Cortex of kidney (tissue), 1 donor: ENCODE data around the gene ZRANB3.
"Not testable (repeated sequence)": the region's sequence is repeated elsewhere in the genome, so short reads cannot be mapped to it uniquely, and the experiment has no call there.

Source experiments
- DNase-seq: peaks from one replicate; lab custom pipeline; 2025; lab: John Stamatoyannopoulos, UW

Gene ZRANB3

DNA sequence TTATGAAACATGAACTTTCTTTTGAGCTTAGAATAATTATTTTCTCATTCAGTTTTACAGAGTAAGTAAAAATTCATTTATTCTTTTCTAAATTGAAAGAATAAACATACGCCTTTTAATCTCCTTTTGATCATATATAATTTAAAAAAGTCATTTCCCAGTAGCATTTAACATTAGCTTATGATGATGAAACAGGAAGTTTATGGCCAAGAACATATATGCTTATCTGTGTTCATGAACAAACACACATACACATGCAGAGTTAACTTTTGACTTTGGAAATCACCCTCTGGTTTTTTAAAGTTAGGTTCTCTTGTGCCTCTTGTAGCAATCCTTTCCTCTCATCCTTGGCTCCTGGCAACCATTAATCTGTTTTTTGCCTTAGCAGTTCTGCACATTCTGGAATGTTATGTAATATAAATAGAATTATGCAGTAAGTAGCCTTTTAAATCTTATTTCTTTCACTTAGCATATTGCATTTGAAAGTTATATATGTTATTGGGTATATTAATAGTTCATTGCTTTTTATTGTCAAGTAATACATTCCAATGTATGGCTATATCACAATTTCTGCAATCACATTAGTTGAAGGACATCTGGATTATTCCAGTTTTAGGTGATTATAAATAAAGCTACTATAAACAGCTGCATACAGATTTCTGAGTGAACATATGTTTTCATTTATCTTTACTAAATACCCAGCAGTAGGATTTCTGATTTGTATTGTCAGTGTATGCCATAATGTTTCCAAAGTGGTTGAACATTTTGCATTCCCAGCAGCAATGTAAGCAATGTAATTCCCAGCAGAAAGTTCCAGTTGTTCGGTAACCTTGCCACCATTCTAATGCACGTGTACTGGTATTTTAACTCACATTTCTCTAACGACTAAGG lies 210.3 kb downstream of the ZRANB3 start:
- DNase-seq = no peak

DNA sequence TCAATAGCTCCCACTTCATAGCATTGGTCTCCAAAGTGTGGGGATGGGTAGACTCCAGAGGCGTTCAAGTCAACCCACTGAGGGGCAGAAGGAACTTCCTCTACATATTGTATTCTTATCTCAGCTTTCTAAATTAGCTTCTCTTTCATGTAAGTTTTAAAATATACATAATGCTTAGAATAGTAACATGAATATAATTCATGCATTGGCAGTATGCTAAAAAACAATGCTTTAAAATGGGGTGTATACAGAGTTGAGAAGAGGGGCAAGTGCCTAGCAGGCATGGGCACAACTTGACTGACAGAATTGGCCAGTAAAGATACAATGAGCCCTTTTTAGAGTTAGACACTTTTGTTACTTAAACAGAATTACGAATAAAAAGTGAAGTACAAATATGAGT lies 212.2 kb downstream of the ZRANB3 start:
- DNase-seq = no peak

DNA sequence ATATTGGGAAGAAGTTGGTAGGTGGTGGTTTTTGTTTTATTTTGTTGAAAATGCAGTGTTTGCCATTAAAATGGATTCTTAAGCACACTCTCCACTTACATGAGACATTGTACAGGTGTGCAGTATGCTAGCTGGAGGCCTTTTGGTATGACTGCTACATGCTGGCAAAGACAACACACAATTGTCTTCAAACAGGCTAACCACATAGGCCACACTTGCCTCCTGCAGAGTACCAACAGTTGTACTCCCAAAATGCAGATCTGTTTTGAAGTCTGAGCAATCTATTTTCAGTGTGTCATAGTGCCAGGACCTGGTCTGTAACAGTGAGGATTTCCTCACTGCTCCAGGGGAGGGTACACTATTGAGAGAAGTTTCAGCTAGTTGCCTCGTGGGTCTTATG lies 213.6 kb downstream of the ZRANB3 start:
- no peak for DNase-seq

DNA sequence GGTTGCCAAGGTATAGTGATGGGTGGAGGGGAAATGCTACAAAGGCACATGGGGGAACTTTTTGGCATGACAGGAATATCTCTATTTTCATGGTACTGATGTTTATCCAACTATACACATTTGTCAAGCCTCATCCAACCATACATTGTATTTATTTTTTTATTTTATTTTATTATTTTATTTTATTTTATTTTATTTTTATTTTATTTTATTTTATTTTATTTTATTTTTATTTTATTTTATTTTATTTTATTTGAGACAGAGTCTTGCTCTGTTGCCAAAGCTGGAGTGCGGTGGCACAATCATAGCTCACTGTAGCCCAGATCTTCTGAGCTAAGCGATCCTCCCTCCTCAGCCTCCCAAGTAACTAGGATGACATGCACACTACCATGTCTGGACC lies 219.1 kb downstream of the ZRANB3 start:
- no peak for DNase-seq

DNA sequence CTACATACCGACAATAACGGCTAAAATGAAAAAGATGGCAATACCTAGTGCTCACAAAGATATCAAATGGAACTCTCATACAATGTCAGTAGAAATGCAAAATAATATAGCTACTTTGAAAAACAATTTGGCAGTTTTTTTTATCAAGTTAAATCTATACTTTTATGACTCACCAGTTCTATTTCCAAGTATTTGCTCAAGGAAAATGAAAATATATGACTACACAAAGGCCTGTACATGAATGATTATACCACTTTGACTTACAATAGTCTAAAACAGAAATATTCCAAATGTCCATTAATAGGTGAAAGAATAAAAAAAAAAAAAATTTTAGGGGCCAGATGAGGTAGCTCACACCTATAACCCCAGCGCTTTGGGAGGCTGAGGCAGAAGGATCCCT lies 219.8 kb downstream of the ZRANB3 start:
- DNase-seq = no peak

DNA sequence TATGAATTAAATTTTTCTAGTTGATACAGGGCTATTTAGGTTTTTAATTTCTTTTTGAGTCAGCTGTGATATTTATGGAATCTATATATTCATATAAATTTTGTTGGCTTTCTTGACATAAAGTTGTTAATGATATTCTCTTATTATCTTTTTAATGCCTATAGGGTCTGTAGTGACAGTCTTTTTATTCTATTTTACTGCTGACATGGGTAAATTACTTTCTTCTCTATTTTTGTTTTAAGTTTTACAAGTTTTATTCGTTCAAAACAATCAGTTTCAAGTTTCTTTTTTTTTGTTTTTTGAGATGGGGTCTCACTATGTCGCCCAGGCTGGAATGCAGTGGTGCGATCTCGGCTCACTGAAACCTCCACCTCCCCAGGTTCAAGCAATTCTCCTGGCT lies 226.3 kb downstream of the ZRANB3 start:
- no peak for DNase-seq

DNA sequence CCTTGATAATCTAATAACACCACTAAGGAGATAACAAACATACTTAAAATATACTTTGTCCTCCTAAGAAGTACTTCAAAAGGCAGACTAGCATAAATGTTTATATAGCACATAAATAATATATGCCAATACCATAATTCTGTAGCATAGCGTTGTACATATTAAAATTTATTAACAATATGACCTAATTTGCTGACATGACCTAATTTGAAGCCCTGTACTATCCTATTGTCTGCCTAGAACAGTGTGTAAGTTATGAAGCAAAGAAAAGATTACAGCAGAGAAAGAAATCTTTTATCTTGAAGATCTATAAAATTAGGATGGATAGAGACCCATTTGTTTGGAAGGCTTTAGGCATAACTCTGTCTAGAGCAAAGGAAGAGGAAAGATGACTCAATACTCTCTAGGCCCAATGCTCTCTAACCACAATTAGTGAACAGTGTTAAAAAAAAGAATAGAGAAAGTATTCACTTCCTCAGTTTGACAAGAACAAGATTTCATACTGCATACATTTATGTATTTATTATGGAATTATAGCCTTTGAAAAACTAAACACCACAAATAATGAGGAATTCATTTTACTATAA lies 231.3 kb downstream of the ZRANB3 start:
- DNase-seq = no peak

DNA sequence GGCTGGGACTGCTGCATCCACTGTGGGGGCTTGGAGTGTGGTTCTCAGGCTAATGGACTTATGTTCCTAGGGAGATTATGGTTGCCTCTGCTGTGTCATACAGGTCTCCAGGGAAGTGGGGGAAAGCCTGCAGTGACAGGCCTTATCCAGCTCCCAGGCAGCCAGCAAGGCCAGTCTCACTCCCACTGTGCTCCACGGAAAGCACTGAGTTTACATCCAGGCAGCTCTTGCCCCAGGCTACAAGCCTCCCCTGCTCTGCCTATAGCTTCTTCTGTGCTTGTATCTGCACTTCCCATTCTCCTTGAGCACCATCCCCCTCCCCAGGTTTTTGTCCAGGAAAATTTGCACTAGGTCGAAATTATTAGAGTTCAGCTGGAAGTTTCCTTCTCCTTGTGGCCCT lies 231.9 kb downstream of the ZRANB3 start:
- DNase-seq = no peak

DNA sequence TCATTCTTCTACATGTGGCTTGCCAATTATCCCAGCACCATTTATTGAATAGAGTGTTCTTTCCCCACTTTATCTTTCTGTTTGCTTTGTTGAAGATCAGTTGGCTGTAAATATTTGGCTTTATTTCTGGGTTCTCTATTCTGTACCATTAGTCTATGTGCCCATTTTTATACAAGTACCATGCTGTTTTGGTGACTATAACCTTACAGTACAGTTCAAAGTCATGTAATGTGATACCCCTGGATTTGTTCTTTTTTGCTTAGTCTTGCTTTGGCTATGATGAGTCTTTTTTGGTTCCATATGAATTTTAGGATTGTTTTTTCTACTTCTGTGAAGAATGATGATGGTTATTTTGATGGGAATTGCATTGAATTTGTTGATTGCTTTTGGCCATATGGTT lies 243.9 kb downstream of the ZRANB3 start:
- DNase-seq = not testable (repeated sequence)

DNA sequence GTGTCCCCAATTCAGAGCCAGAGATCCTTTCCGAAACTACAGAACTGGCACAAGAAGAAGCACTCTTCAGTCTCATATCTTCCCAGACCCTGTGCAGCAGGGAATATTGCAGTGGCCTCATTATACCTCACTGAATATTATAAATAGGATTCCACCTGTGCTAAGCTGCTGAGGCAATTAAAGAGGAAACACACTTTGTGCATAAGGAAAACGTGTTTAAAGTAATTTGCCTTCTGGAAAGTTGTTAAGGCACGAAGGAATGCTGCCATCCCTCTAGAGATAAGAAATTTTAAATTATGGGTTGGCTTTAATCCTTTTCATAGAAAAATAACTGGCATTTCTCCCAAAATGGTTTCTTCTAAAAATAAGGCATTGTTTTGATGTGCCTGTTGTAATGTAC lies 245.6 kb downstream of the ZRANB3 start:
- DNase-seq = no peak

DNA sequence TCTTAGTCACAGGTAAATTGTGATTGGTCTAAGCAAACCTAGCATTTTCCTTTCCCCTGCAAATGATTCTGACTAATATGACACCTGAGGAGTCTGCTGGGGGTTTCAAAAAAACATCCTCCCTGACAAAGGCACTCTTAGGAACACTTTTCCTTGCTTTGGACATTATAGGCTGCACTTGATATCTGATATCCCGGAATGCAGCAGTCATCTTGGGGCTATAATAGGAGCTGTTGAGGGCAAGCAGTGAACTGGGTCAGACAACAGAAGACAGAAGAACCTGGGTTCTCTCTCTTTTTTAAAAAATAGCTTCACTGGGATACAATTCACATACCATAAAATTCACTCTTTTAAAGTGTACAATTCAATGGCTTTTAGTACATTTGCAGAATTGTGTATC lies 249.6 kb downstream of the ZRANB3 start:
- no peak for DNase-seq

DNA sequence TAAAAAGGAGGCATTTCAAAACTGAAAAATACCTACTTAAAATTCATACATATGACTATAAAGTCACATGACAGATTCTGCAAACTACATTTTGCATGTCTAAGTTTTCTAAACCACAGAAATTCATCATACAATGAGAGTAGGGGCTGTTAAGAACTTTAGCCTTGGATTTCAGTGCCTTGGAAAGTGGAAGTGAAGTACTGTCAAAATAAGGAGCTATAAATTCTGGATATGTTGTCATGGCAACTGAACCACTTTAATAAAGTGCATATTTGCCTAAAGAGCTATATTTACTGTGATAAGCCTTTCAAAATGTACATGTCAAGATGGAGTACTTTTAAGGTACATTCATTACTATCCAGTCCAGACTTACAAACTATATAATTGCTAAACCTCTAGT lies 251.8 kb downstream of the ZRANB3 start:
- DNase-seq = no peak

DNA sequence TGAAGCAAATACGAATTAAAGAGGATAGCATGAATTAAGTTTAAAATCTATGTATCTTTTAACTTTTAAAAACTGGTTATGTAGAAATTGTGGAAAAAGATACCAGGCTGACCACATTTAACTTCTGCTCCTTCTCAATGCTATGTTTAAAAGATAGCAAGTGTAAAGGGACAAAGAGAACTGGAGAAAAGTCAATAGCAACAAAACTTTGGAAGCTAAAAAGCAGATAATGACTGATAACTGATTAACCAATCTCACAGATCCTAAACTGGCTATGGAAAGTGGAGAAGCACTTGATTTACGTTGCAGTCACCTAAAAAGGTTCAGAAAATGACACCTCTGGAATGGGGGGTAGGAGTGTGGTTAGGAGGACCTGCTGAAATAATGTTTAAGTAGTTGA lies 254.5 kb downstream of the ZRANB3 start:
- no peak for DNase-seq

DNA sequence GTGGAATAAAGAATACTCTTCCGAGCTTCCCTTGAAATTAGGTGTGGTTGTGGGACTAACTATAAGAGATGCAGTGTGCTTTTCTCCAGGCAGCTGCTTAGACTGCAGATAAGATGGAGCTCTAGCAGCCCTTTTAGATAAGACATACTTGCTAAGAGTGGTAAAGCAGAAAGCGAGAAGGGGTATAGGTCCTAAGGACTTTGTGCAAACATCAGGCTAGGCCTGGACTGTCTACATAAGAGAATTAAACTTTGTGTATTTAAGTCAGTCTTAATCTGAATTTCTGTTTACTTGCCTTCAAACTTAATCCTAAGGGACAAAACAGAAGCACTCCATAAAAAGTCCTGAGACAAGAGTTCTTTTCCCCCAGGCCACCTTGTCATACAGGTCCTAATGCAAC lies 260.0 kb downstream of the ZRANB3 start:
- no peak for DNase-seq

DNA sequence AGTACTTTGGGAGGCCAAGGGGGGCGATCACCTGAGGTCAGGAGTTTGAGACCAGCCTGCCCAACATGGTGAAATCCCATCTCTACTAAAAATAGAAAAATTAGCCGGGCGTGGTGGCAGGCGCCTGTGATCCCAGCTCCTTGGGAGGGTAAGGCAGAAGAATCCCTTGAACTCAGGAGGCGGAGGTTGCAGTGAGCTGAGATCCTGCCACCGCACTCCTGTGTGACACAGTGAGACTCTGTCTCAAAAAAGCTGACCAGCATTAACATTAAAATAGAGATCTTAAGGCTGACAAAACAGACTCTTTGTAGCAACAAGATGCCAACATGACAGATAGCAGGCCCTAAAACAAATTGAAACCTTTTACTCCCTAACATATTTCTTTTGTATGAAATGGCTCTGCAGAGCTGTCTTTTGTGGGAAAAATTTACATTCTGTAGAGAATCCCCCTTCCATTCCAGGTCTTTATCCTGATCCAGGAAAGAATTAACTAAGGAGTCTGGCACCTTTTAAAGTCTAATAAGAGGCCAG lies 265.0 kb downstream of the ZRANB3 start:
- DNase-seq = no peak

DNA sequence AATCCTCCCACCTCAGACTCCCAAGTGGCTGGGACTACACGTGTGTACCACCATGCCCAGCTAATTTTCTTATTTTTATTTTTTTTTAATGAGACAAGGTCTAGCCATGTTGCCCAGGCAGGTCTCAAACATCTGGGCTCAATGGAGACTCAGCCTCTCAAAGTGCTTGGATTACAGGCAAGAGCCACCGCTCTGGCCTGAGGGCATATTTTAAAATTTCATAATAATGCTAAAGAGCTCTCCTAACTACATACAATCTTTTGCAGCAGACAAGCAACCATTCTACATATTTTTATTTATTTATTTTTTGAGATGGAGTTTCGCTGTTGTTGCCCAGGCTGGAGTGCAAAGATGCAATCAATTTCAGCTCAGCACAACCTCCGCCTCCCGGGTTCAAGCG lies 271.9 kb downstream of the ZRANB3 start:
- no peak for DNase-seq

DNA sequence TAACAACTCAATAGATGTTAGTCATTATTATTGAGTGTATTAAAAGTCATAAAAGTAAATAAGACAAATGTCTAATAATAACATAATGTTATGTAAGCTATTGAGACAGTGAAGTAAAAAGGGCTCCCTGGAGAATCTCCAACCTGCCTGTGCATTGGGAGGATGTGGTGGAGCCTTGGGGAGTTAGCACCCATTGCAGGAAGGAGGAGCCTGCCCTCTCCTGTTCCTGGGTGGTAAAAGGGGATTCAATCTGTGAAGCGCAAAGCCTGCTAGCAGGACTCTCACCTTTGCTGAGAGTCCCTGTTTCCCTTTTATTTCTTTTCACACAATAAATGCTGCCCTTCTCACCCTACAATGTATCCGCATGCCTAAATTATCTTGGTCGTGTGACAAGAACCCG lies 272.8 kb downstream of the ZRANB3 start:
- no peak for DNase-seq

DNA sequence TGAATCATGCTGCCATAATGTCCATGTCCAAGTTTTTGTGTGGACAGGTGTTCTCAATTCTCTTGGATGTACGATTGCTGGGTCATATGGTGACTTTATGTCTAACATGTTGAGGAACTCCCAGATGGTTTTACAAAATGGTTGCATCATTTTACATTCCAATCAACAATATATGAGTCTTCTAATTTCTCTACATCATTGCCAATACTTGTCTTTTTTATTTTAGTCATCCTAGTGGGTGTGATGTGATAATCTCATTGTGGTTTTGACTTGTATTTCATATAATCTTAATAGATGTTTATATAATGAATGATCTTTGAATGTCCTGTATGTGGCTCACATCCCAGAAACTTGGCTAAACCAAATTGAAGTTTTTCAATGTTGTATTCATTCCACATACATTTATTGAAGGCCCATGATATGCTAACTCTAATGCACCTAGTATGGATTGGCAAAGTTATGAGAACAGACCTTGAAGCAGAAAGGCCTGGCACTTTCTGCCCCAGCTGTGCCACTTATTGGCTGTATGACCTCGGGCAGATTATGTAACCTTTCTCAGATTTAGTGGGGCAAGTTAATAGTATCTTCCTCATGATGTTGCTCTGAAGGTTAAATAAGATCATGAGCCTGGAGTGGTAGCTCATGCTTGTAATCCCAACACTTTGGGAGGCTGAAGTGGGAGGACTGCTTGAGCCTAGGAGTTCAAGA lies 273.5 kb downstream of the ZRANB3 start:
- no peak for DNase-seq

DNA sequence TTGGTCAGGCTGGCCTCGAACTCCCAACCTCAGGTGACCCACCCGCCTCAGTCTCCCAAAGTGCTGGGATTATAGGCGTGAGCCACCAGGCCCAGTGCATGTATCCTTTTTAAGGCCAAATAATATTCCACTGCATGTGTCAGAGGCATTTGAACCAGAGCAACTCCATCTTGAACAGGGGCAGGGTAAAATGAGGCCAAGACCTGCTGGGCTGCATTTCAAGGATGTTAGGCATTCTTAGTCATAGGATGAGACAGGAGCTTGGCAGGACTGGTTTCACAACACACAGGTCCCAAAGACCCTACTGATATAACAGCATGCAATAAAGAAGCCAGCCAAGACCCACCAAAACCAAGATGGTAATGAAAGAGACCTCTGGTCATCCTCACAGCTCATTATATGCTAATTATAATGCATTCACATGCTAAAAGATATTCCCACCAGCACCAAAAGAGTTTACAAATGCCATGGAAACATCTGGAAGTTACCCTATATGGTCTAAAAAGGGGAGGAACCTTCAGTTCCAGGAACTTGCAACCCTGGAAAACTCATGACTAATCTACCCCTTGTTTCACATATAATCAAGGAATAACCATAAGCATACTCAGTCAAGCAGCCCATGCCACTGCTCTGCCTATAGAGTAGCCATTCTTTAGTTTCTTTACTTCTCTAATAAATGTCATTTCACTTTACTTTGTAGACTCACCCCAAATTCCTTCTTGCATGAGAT lies 274.3 kb downstream of the ZRANB3 start:
- DNase-seq = no peak

DNA sequence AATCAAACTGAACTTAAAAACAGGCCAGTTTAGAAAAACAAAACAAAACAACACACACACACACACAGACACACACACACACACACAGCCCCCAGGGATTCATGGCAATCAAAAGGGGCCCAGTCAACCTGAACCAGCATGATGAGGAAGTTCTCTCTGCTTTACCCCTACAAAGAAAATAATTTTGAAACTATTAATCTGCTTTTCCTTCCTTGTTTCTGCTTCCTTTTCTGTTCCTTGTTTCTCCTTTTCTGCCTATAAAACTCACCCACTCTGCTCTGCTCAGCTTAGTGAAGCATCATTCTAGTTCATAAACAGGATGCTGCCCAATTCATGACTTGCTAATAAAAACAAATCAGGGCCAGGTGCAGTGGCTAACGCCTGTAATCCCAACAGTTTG lies 275.8 kb downstream of the ZRANB3 start:
- no peak for DNase-seq

DNA sequence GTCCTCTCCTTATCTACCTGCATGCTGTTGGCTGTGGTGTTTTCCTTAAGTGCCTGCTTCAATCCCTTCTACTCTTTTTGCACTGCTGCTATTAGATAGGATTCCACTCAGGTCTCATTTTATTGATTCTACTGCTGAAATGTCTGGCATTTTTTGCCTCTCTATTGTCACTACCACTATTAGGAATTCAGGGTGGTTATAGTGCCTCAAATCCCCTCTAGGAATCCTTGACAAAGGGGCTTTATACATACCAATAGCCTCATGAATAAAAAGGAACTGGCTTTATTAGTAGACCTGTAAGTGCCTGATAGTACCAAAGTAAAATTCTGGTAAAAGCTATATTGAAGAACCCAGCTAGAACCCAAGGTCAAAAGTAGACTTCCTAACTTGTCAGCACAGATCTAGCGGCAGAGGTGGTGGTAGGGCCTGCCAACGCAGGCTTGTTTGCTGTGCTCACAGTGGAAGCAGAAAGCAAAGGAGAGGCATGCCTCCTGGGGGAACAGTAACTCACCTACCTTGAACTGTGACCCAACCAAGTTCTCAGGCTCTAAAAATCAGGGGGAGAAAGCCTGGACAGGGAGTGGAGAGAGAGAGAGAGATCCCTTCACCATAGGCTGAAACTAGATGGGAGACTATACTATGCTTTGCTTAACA lies 278.1 kb downstream of the ZRANB3 start:
- DNase-seq = no peak

DNA sequence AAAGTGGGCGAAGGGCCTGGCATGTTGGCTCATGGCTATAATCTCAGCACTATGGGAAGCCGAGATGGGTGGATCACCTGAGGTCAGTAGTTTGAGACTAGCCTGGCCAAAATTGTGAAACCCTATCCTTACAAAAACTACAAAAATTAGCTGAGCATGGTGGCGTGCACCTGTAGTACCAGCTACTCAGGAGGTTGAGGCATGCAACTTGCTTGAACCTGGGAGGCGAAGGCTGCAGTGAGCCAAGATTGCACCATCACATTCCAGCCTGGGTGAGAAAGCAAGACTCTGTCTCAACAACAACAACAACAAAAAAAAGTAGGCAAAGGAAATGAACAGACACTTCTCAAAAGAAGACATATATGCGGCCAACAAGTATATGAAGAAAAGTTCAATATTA lies 282.4 kb downstream of the ZRANB3 start:
- no peak for DNase-seq
